Kidney epithelial cell (primary cell): Measurements from ENCODE around the gene ARIH2. TPM values are rescaled to one million over a fixed set of nuclear protein-coding genes. Genes with fewer than 3 reads are reported as not detected.

Experiments
- DNase-seq: peaks from one replicate; pipeline ENCODE4 v3.0.0-alpha.2; 2010; ENCODE audit warnings: low read depth
- H3K27me3 ChIP-seq: 2 replicates; pipeline ENCODE4 v1.6.0; 2011; ENCODE audit warnings: low read length; ENCODE audit not compliant: control insufficient read depth, insufficient read depth
- H3K36me3 ChIP-seq: 2 replicates; pipeline ENCODE4 v1.5.1; 2011; ENCODE audit warnings: low read length; ENCODE audit not compliant: control insufficient read depth, insufficient read depth
- H3K4me3 ChIP-seq: 2 replicates; pipeline ENCODE4 v1.5.1; 2011; ENCODE audit warnings: low read depth, mild to moderate bottlenecking, control low read depth, low read length
- CTCF ChIP-seq: IDR thresholded peaks from 2 replicates; pipeline ENCODE4 v1.5.1; 2011; ENCODE audit warnings: mild to moderate bottlenecking, moderate library complexity, low read length, control low read depth, inconsistent platforms; ENCODE audit not compliant: insufficient read depth, poor library complexity, severe bottlenecking
- total RNA-seq: library from RNA; depleted of rRNA; stranded (reverse); fragments of >200 nt; gene quantifications from 2 replicates; pipeline ENCODE4 v1.2.3, GENCODE V29; 2015

ARIH2 gene
- total RNA-seq = 99.9 and 106 TPM in 2 replicates

GRCh38 chr3:48918388-48919214 lies at the start of gene ARIH2:
TSS of gene ARIH2 (plus strand) at chr3:48918842. CDS start at chr3:48927559, 8,717 bp downstream.
- peak; percentile 2 for TF ChIP-seq CTCF
- peak; percentile 73 for DNase-seq

GRCh38 chr3:48877671-48878070 lies 41.0 kb upstream of the ARIH2 start:
- no peak overlapping the region for H3K4me3 ChIP-seq
- no peaks in the 10 kb centered on the region for H3K27me3 ChIP-seq
- no peak for DNase-seq
- TF ChIP-seq CTCF = no peak
- no peaks in the 10 kb centered on the region for H3K36me3 ChIP-seq

More at GRCh38 chr3:48918388-48919214, at the start of gene ARIH2:
- Histone ChIP-seq H3K36me3 (no peaks in the 10 kb centered on the region), H3K27me3 (no peaks in the 10 kb centered on the region), H3K4me3 (peak within 1 kb of the TSS; percentile 92)

GRCh38 chr3:48879307-48879993 lies 39.2 kb upstream of the ARIH2 start:
- no peaks in the 10 kb centered on the region for H3K36me3 ChIP-seq
- H3K4me3 ChIP-seq = no peak overlapping the region
- H3K27me3 ChIP-seq = no peaks in the 10 kb centered on the region
- no peak for TF ChIP-seq CTCF
- DNase-seq = no peak

- no peaks in the 10 kb centered on the region for H3K27me3 ChIP-seq
- H3K36me3 ChIP-seq = no peaks in the 10 kb centered on the region
- H3K4me3 ChIP-seq = no peak overlapping the region
- DNase-seq = no peak
- no peak for TF ChIP-seq CTCF
Observed at GRCh38 chr3:48879994-48880377, 38.7 kb upstream of the ARIH2 start.

- H3K36me3 ChIP-seq = no peaks in the 10 kb centered on the region
- no peak for DNase-seq
Observed at GRCh38 chr3:48881006-48881405, 37.6 kb upstream of the ARIH2 start.

More at GRCh38 chr3:48881006-48881405, 37.6 kb upstream of the ARIH2 start:
- TF ChIP-seq CTCF = no peak
- Histone ChIP-seq H3K4me3 (no peak overlapping the region), H3K27me3 (no peaks in the 10 kb centered on the region)
